Measurements from ENCODE around the gene VTI1A. TPM values are rescaled to one million over a fixed set of nuclear protein-coding genes. Genes with fewer than 3 reads are reported as not detected.

The VTI1A gene
- total and polyA plus RNA-seq, 2 of the 4 experiments (the other 2 are of a cell fraction), result 9.7 to 24.9 TPM

- no peak overlapping the region for H3K14ac ChIP-seq (replicated peaks; ENCODE audit: low read depth, low read length)
- no TSS peak for BruUV-seq (replicated peaks)
- H2AFZ ChIP-seq (replicated peaks; ENCODE audit: low read length, poor library complexity), result no peak overlapping the region
- H3K4me3 ChIP-seq (ENCODE audit: insufficient read depth, low read depth, low read length), result no peak overlapping the region
- ChIA-PET CTCF (interaction anchor here (0.5 kb wide), 1 partner anchor 115 kb away, joined by 4 read pairs; no protein-coding TSS in a partner anchor), POLR2A (ENCODE audit: unreplicated experiment) (no interaction called here)
- H3K9ac ChIP-seq (ENCODE audit: low read depth, low read length), result no peak overlapping the region
- TF ChIP-seq CHD1 (IDR thresholded peaks at IDR 0.05; ENCODE audit: low read depth, low read length) (no peak), CEBPB (IDR thresholded peaks at IDR 0.05; ENCODE audit: low read depth, low read length) (no peak), CTCF (conservative IDR thresholded peaks at IDR 0.05; ENCODE audit: low read depth, low read length) (no peak), RCOR1 (IDR thresholded peaks at IDR 0.05; ENCODE audit: insufficient replicate concordance, low read length) (no peak), POLR2A (IDR thresholded peaks at IDR 0.05; ENCODE audit: low read depth, low read length) (no peak), RFX5 (IDR thresholded peaks at IDR 0.05; ENCODE audit: low read depth, low read length) (no peak), SMC3 (IDR thresholded peaks at IDR 0.05; ENCODE audit: low read depth, low read length) (no peak), NFE2L2 (IDR thresholded peaks at IDR 0.05; ENCODE audit: low read depth, low read length) (no peak), RAD21 (IDR thresholded peaks at IDR 0.05; ENCODE audit: low read length) (no peak), MAZ (IDR thresholded peaks at IDR 0.05; ENCODE audit: borderline replicate concordance, low read depth, low read length) (no peak), MAFK (IDR thresholded peaks at IDR 0.05; ENCODE audit: low read depth, low read length) (no peak), MXI1 (IDR thresholded peaks at IDR 0.05; ENCODE audit: borderline replicate concordance, low read depth, low read length) (no peak), BHLHE40 (IDR thresholded peaks at IDR 0.05; ENCODE audit: low read depth, low read length) (no peak), FOS (IDR thresholded peaks at IDR 0.05; ENCODE audit: low read depth, low read length) (no peak)
- TF ChIP-seq, protein P1, sequence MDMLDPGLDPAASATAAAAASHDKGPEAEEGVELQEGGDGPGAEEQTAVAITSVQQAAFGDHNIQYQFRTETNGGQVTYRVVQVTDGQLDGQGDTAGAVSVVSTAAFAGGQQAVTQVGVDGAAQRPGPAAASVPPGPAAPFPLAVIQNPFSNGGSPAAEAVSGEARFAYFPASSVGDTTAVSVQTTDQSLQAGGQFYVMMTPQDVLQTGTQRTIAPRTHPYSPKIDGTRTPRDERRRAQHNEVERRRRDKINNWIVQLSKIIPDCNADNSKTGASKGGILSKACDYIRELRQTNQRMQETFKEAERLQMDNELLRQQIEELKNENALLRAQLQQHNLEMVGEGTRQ (IDR thresholded peaks at IDR 0.05; ENCODE audit: low read depth, low read length), result no peak
- TF ChIP-seq, protein P2, sequence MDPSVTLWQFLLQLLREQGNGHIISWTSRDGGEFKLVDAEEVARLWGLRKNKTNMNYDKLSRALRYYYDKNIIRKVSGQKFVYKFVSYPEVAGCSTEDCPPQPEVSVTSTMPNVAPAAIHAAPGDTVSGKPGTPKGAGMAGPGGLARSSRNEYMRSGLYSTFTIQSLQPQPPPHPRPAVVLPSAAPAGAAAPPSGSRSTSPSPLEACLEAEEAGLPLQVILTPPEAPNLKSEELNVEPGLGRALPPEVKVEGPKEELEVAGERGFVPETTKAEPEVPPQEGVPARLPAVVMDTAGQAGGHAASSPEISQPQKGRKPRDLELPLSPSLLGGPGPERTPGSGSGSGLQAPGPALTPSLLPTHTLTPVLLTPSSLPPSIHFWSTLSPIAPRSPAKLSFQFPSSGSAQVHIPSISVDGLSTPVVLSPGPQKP (IDR thresholded peaks at IDR 0.05; ENCODE audit: borderline replicate concordance, low read depth, low read length), result no peak
- no peaks in the 10 kb centered on the region for H3K9me1 ChIP-seq (ENCODE audit: insufficient read depth, low read length)
- intact Hi-C loops (cut with micrococcal nuclease) (no loop called here), dilution Hi-C loops (cut with HindIII; ENCODE audit: low sequenced_read_pairs, unreplicated experiment) (no loop called here), in situ Hi-C loops (cut with MboI; ENCODE audit: low sequenced_read_pairs) (no loop called here)
- no peak overlapping the region for H3K4ac ChIP-seq (ENCODE audit: low read depth, low read length)
- H2BK120ac ChIP-seq (ENCODE audit: low read depth, low read length), result no peak overlapping the region
- no peak overlapping the region for H3K18ac ChIP-seq (ENCODE audit: low read depth, low read length)
- H4K20me1 ChIP-seq (ENCODE audit: insufficient read depth, low read length), result no peaks in the 10 kb centered on the region
- H3K23ac ChIP-seq (ENCODE audit: low read depth, low read length), result no peak overlapping the region
- peaks cover 17% of the 10 kb centered on the region for H3K9me3 ChIP-seq (ENCODE audit: control insufficient read depth, insufficient read depth, low read length)
- ATAC-seq (ENCODE audit: low read depth) (no peak), DNase-seq (no peak)
- no peak overlapping the region for H2AK5ac ChIP-seq (ENCODE audit: low read depth, low read length)
- H3K56ac ChIP-seq (ENCODE audit: extremely low read depth, insufficient read depth, low read length), result no peak overlapping the region
- no peaks in the 10 kb centered on the region for H3K36me3 ChIP-seq (ENCODE audit: control insufficient read depth, insufficient read depth, low read length)
- no peaks in the 10 kb centered on the region for H3K79me1 ChIP-seq (ENCODE audit: low read depth in 1 of 2, low read length in 2 of 2)
- peaks cover 4% of the 10 kb centered on the region for H3K27me3 ChIP-seq (ENCODE audit: control insufficient read depth, insufficient read depth, low read length)
- H4K8ac ChIP-seq (ENCODE audit: low read depth in 2 of 2, low read length in 2 of 2), result no peak overlapping the region
- H4K5ac ChIP-seq (ENCODE audit: low read depth, low read length), result no peak overlapping the region
- H3K4me2 ChIP-seq (ENCODE audit: low read depth, low read length), result no peak overlapping the region
- no peak overlapping the region for H4K91ac ChIP-seq (ENCODE audit: insufficient read depth, low read depth, low read length)
- H2AK9ac ChIP-seq (replicated peaks; ENCODE audit: low read depth, low read length, poor library complexity), result no peak overlapping the region
- no peak overlapping the region for H2BK5ac ChIP-seq (ENCODE audit: low read depth, low read length, poor library complexity, severe bottlenecking)
- H3K4me1 ChIP-seq (ENCODE audit: control insufficient read depth, insufficient read depth, low read length), result no peaks in the 10 kb centered on the region
- WGBS, 2 experiments (ENCODE audit: extremely low coverage in 2 of 2, insufficient read length in 1 of 2), result no CpG with 5 or more reads among the region's 3 CpGs
- H2BK15ac ChIP-seq (ENCODE audit: low read depth, low read length), result no peak overlapping the region
- no peak overlapping the region for H2BK20ac ChIP-seq (ENCODE audit: low read depth, low read length)
- no peak overlapping the region for H3K27ac ChIP-seq (ENCODE audit: insufficient read depth, low read length)
Observed at GRCh38 chr10:112851588-112852211, 404.7 kb downstream of the VTI1A start.

Measured in IMR-90 (cell line).